ENCODE measurements around the gene JAG1. TPM values are rescaled to one million over a fixed set of nuclear protein-coding genes. Genes with fewer than 3 reads are reported as not detected.

Gene JAG1
- total RNA-seq, 3 donors from 2014 or later (not counting 1 experiment from before 2014, with no cell fraction given) = 8.1 to 12.3 (median 8.7) TPM

DNA sequence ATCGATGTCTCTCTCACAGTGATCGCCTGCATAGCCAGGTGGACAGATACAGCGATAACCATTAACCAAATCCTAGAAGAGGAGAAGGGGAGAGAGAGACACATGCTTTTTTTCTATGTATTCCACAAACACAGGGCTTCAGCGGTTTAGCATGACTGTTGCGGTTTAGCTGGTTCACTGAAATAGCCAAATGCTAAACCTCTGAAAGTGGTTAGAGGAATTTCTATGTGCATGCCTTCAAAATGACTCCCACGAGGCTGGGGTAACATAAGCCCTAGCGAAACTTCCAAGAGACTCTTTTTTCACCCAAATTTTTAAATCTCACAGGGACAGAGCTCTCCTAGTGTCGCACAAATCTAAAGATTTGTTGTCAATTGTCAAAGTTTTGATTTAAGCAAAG, 25.1 kb downstream of the JAG1 start:
- ATAC-seq (no peak), DNase-seq (no peak)
- H3K27ac Mint-ChIP-seq = no peak overlapping the region
- no peaks in the 10 kb centered on the region for H3K9me3 ChIP-seq (ENCODE audit: control insufficient read depth, insufficient read depth, low read length)
- no peaks in the 10 kb centered on the region for H3K36me3 Mint-ChIP-seq
- H3K27me3 ChIP-seq (ENCODE audit: control insufficient read depth, insufficient read depth, low read length) = no peaks in the 10 kb centered on the region
- H3K4me3 ChIP-seq (ENCODE audit: low read length) = no peak overlapping the region
- H3K27ac ChIP-seq (ENCODE audit: low read length) = no peak overlapping the region
- peaks cover 0 to 9% of the 10 kb centered on the region in 2 donors for H3K4me1 Mint-ChIP-seq
- intact Hi-C loops (cut with micrococcal nuclease) = no loop called here
- TF ChIP-seq, protein P1, sequence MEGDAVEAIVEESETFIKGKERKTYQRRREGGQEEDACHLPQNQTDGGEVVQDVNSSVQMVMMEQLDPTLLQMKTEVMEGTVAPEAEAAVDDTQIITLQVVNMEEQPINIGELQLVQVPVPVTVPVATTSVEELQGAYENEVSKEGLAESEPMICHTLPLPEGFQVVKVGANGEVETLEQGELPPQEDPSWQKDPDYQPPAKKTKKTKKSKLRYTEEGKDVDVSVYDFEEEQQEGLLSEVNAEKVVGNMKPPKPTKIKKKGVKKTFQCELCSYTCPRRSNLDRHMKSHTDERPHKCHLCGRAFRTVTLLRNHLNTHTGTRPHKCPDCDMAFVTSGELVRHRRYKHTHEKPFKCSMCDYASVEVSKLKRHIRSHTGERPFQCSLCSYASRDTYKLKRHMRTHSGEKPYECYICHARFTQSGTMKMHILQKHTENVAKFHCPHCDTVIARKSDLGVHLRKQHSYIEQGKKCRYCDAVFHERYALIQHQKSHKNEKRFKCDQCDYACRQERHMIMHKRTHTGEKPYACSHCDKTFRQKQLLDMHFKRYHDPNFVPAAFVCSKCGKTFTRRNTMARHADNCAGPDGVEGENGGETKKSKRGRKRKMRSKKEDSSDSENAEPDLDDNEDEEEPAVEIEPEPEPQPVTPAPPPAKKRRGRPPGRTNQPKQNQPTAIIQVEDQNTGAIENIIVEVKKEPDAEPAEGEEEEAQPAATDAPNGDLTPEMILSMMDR (IDR thresholded peaks at IDR 0.05) = no peak
- H3K4me3 Mint-ChIP-seq = no peak overlapping the region
- no peaks in the 10 kb centered on the region for H3K36me3 ChIP-seq (ENCODE audit: control insufficient read depth, insufficient read depth, low read length)
- 88% methylated on average over 8 of the region's 8 CpGs for WGBS (ENCODE audit: insufficient coverage)
- peaks cover 0 to under 1% of the 10 kb centered on the region in 2 donors for H3K27me3 Mint-ChIP-seq (ENCODE audit: low read depth in 2 of 2)
- no peaks in the 10 kb centered on the region for H3K9me3 Mint-ChIP-seq
- H3K4me1 ChIP-seq (ENCODE audit: control insufficient read depth, insufficient read depth, low read length) = no peaks in the 10 kb centered on the region

DNA sequence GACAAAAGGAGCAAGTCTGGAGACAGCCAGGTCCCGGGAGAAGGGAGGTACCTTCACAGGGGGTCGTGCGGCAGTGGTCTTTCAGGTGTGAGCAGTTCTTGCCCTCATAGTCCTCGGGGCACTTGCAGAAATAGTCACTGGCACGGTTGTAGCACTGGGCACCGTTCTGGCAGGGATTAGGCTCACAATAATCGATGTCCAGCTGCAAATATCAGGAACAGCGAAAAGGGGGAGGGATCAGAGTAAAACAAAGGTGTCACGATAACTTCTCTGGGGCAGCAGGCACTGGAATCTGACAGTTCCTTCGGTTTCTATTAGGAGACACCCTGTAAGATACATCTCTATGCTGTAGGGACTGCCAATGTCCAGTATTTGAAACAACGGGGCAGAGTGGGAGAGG, 25.9 kb downstream of the JAG1 start:
- H3K27ac Mint-ChIP-seq = no peak overlapping the region
- Histone ChIP-seq H3K27ac (ENCODE audit: low read length) (no peak overlapping the region), H3K4me3 (ENCODE audit: low read length) (no peak overlapping the region), H3K36me3 (ENCODE audit: control insufficient read depth, insufficient read depth, low read length) (no peaks in the 10 kb centered on the region), H3K4me1 (ENCODE audit: control insufficient read depth, insufficient read depth, low read length) (no peaks in the 10 kb centered on the region), H3K27me3 (ENCODE audit: control insufficient read depth, insufficient read depth, low read length) (no peaks in the 10 kb centered on the region), H3K9me3 (ENCODE audit: control insufficient read depth, insufficient read depth, low read length) (no peaks in the 10 kb centered on the region)
- no peak overlapping the region for H3K4me3 Mint-ChIP-seq
- H3K36me3 Mint-ChIP-seq = no peaks in the 10 kb centered on the region
- 91% methylated on average over 11 of the region's 11 CpGs for WGBS (ENCODE audit: insufficient coverage)
- no peak for DNase-seq
- intact Hi-C loops (cut with micrococcal nuclease) = loop anchor here (1.0 kb wide), 2 partner anchors 95 to 179 kb away; no protein-coding TSS in a partner anchor
- no peaks in the 10 kb centered on the region for H3K9me3 Mint-ChIP-seq
- peaks cover 0 to 9% of the 10 kb centered on the region in 2 donors for H3K4me1 Mint-ChIP-seq
- ATAC-seq = no peak
- no peaks in the 10 kb centered on the region for H3K27me3 Mint-ChIP-seq (ENCODE audit: low read depth in 2 of 2)
- TF ChIP-seq, protein P1 (IDR thresholded peaks at IDR 0.05) = no peak

DNA sequence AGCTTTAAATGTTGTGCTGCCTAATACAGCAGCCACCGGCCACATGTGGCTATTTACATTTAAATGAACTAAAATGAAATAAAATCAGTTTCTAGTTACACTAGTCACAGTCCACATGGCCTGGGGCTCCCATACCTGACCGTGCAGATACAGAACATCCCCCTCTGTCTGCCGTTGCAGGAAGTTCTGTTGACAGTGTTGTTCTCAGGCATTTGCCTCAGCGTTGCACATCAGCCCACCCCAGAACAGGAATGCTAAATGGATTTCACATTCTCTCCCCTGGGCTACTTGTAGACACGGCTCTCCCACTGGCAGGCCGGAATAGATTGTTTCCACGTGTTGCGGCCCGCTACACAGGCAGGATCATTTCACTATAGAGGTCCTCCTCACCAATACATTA, 26.3 kb downstream of the JAG1 start:
- H3K27me3 ChIP-seq (ENCODE audit: control insufficient read depth, insufficient read depth, low read length) = no peaks in the 10 kb centered on the region
- no peaks in the 10 kb centered on the region for H3K36me3 ChIP-seq (ENCODE audit: control insufficient read depth, insufficient read depth, low read length)
- no peaks in the 10 kb centered on the region for H3K9me3 ChIP-seq (ENCODE audit: control insufficient read depth, insufficient read depth, low read length)
- H3K4me3 ChIP-seq (ENCODE audit: low read length) = no peak overlapping the region
- DNase-seq (peak in 1 of 2 donors; percentile 15), ATAC-seq (peak; percentile 37 to 64 (median 62))
- intact Hi-C loops (cut with micrococcal nuclease) = loop anchor here (1.0 kb wide), 2 partner anchors 94 to 178 kb away; no protein-coding TSS in a partner anchor
- H3K4me1 Mint-ChIP-seq = peaks cover 0 to 9% of the 10 kb centered on the region in 2 donors
- no peaks in the 10 kb centered on the region for H3K27me3 Mint-ChIP-seq (ENCODE audit: low read depth in 2 of 2)
- no peak overlapping the region for H3K4me3 Mint-ChIP-seq
- 75% methylated on average over 6 of the region's 9 CpGs for WGBS (ENCODE audit: insufficient coverage)
- no peak overlapping the region for H3K27ac Mint-ChIP-seq
- no peaks in the 10 kb centered on the region for H3K36me3 Mint-ChIP-seq
- TF ChIP-seq, protein P1 (IDR thresholded peaks at IDR 0.05) = peak; percentile 21
- H3K27ac ChIP-seq (ENCODE audit: low read length) = no peak overlapping the region
- H3K4me1 ChIP-seq (ENCODE audit: control insufficient read depth, insufficient read depth, low read length) = no peaks in the 10 kb centered on the region
- no peaks in the 10 kb centered on the region for H3K9me3 Mint-ChIP-seq

DNA sequence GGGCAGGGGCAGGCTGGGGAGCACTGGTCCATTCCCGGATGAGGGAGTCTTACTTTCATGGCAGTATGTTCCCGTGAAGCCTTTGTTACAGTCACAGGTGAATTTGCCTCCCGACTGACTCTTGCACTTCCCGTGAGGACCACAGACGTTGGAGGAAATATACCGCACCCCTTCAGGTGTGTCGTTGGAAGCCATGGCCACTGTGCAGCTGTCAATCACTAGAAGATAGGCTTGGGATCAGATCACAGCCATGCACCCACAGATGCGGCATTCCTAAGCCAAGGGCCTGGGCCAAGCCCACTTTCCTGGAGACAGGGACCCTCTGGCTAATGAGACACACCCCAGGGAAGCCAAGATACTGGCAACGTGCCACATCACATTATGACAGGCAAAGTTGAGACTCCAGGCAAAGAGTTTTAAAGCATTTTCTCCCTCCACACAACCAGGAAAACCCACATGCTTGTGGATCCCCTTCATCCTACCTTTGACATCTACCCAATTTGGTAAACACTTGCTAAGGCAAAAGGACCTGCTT, 26.8 kb downstream of the JAG1 start:
- peaks cover 0 to 9% of the 10 kb centered on the region in 2 donors for H3K4me1 Mint-ChIP-seq
- TF ChIP-seq, protein P1 (IDR thresholded peaks at IDR 0.05) = no peak
- intact Hi-C loops (cut with micrococcal nuclease) = loop anchor here (1.0 kb wide), 2 partner anchors 94 to 178 kb away; no protein-coding TSS in a partner anchor
- H3K9me3 ChIP-seq (ENCODE audit: control insufficient read depth, insufficient read depth, low read length) = no peaks in the 10 kb centered on the region
- WGBS (ENCODE audit: insufficient coverage) = 96% methylated on average over 9 of the region's 9 CpGs
- no peak overlapping the region for H3K4me3 Mint-ChIP-seq
- no peak overlapping the region for H3K27ac Mint-ChIP-seq
- ATAC-seq (no peak), DNase-seq (no peak)
- no peaks in the 10 kb centered on the region for H3K9me3 Mint-ChIP-seq
- H3K27me3 Mint-ChIP-seq (ENCODE audit: low read depth in 2 of 2) = no peaks in the 10 kb centered on the region
- no peaks in the 10 kb centered on the region for H3K27me3 ChIP-seq (ENCODE audit: control insufficient read depth, insufficient read depth, low read length)
- no peaks in the 10 kb centered on the region for H3K36me3 ChIP-seq (ENCODE audit: control insufficient read depth, insufficient read depth, low read length)
- H3K4me3 ChIP-seq (ENCODE audit: low read length) = no peak overlapping the region
- H3K4me1 ChIP-seq (ENCODE audit: control insufficient read depth, insufficient read depth, low read length) = no peaks in the 10 kb centered on the region
- no peak overlapping the region for H3K27ac ChIP-seq (ENCODE audit: low read length)
- no peaks in the 10 kb centered on the region for H3K36me3 Mint-ChIP-seq
